Myocyte (in vitro differentiated cells): ENCODE measurements around the gene WWOX. TPM values are rescaled to one million over a fixed set of nuclear protein-coding genes. Genes with fewer than 3 reads are reported as not detected.

Experiments used
- DNase-seq: peaks from one replicate; pipeline ENCODE4 v3.0.0-alpha.2; 2012; ENCODE audit warnings: low read depth
- total RNA-seq: library from RNA; depleted of rRNA; stranded (reverse); fragments of >200 nt; gene quantifications from 2 replicates; pipeline ENCODE4 v1.2.3, GENCODE V29; 2014

Gene WWOX
- total RNA-seq, 1 donor from 2014 or later = 12.5 TPM

GRCh38 chr16:78431701-78432100 is 332.2 kb downstream of the WWOX start:
- no peak for DNase-seq

GRCh38 chr16:78432451-78432850 is 333.0 kb downstream of the WWOX start:
- no peak for DNase-seq

- DNase-seq = no peak
These were observed 333.7 kb downstream of the WWOX start for GRCh38 chr16:78433116-78433515.

- DNase-seq = no peak
These were observed 334.9 kb downstream of the WWOX start for GRCh38 chr16:78434401-78434800.

GRCh38 chr16:78435260-78435659 is 335.8 kb downstream of the WWOX start:
- DNase-seq = no peak

GRCh38 chr16:78436023-78436422 is 336.6 kb downstream of the WWOX start:
- no peak for DNase-seq

- DNase-seq = no peak
These were observed 337.4 kb downstream of the WWOX start for GRCh38 chr16:78436846-78437245.

- DNase-seq = peak; percentile 9
These were observed 338.0 kb downstream of the WWOX start for GRCh38 chr16:78437352-78437968.

- no peak for DNase-seq
These were observed 338.8 kb downstream of the WWOX start for GRCh38 chr16:78438219-78438618.

- no peak for DNase-seq
These were observed 339.2 kb downstream of the WWOX start for GRCh38 chr16:78438632-78439031.

- DNase-seq = no peak
These were observed 340.2 kb downstream of the WWOX start for GRCh38 chr16:78439646-78440045.

- DNase-seq = no peak
These were observed 341.8 kb downstream of the WWOX start for GRCh38 chr16:78441298-78441697.

GRCh38 chr16:78443542-78444364 is 344.3 kb downstream of the WWOX start:
- DNase-seq = no peak

- DNase-seq = no peak
These were observed 346.4 kb downstream of the WWOX start for GRCh38 chr16:78445818-78446217.

- no peak for DNase-seq
These were observed 347.0 kb downstream of the WWOX start for GRCh38 chr16:78446486-78446885.

GRCh38 chr16:78446992-78447563 is 347.6 kb downstream of the WWOX start:
- no peak for DNase-seq

- no peak for DNase-seq
These were observed 349.3 kb downstream of the WWOX start for GRCh38 chr16:78448658-78449271.

GRCh38 chr16:78450255-78450654 is 350.8 kb downstream of the WWOX start:
- DNase-seq = no peak

- no peak for DNase-seq
These were observed 352.6 kb downstream of the WWOX start for GRCh38 chr16:78452025-78452555.

GRCh38 chr16:78455861-78456260 is 356.4 kb downstream of the WWOX start:
- no peak for DNase-seq

- DNase-seq = no peak
These were observed 359.1 kb downstream of the WWOX start for GRCh38 chr16:78458588-78458987.

GRCh38 chr16:78460428-78460827 is 361.0 kb downstream of the WWOX start:
- DNase-seq = no peak
